Stimulated activated CD8-positive, alpha-beta memory T cell treated with anti-CD3 and anti-CD28 coated beads, Interleukin-7, amount 100 ng/mL, for 48 hours (primary cell): ENCODE measurements around the gene HGF.
"Not testable (repeated sequence)": the region's sequence is repeated elsewhere in the genome, so short reads cannot be mapped to it uniquely, and the experiment has no call there.

Experiments used
- DNase-seq, 2 donors: peaks; one replicate each; pipeline ENCODE4 v3.0.0-alpha.2; 2020; ENCODE audit warnings: low read depth in 1 of 2; ENCODE audit errors: extremely low read depth in 1 of 2

Gene HGF

DNA sequence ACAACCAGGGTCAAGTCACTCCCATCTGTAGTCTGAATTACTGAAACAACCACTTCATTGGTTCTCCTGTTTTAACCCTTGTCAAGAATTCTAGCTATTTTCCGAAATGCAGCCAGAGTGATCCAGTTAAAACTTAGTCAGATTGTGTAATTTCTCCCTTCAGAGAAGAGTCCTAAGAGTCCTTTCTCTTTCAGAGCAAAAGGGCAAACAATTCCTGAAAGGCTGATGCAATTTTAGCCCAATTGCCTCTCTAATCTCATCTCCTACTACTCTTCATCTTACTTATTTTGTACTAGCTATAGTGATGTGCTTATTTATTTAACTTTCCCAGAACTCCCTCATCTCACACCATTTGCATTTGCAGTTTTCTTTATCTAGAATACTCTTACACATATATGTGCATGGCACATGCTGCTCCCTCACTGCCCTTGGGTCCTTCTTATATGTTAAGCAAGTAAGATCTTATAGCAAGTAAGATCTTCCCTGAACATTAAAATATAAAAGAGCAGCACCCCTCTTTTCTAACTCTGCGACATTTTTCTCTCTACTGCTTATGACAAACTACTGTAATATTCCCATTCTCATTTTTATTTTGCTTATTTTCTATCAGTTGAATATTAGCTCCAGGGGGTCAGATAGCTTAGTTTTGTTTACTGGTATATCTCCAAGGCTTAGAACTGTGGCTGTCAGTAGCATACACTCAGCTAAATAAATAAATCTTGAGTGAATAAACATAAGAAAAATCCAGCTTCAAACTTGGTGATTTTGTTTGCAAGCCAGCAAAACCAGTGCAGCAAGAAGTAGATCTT lies 44.6 kb downstream of the HGF start:
- DNase-seq: no peak

GRCh38 chr7:81722250-81722649 lies 47.6 kb downstream of the HGF start:
- DNase-seq: not testable (repeated sequence)

DNA sequence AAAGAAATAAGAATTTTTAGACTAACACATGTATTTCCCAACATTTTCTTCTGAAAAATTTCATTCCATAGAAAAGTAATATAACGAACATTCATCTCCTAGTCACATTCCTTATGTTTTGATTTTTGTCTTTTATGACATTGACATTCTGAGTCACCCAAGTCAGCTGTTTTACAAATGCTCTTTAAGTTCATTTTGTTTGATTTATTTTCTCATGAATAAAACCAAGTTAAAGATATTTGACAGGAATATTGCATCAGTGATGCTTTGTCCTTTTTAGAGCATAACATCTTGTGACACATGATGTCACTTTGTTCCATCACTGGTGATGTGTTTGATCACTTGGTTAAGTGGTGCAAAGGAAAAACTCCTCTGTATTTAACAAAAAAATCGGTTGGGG lies 48.4 kb downstream of the HGF start:
- no peak for DNase-seq

DNA sequence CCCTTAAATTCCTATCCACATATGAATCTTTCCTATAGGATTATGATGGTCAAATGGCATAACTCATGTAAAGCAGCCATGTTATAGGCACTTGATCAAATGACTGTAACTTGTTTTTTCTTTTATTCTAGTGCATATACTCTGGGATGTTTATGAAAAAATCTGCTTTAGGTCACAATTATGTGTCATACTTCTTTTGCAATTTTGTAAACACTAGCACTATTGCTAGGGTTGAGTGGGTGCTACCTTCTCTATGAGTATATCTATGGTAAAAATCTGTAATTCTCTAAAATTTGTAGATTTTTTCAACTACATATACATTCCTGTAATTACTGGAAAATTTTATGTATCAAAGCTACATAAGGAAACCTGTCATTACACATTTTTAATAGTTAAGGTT lies 50.0 kb downstream of the HGF start:
- no peak for DNase-seq

DNA sequence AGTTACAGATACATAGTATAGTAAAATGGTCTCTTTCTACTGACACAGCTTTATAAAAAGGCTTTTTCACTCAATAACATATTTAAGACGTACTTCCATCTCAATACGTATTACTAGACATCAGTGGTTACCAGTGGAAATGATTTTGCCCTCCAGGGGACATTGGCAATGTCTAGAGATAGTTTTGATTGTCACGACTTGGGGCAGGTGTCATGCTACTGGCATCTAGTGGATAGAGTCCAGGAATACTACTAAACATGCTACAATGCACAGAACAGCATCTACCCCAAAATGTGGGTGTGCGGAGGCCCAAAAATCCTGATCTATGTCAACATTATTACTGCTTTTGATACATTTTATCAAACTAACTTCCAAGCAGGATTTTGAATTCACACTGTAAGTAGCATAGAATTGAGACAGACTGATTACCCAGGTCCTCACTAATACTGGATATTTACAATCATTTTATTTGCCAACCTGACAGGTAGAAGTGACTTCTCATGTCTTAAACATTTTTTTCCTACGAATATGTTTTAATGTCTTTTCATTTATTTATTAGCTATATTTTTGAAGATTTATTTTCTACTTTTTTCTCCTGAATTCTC lies 53.8 kb downstream of the HGF start:
- DNase-seq: no peak

- no peak for DNase-seq
Observed at GRCh38 chr7:81714306-81714705, 55.5 kb downstream of the HGF start.

GRCh38 chr7:81710751-81711150 lies 59.1 kb downstream of the HGF start:
- DNase-seq: no peak

DNA sequence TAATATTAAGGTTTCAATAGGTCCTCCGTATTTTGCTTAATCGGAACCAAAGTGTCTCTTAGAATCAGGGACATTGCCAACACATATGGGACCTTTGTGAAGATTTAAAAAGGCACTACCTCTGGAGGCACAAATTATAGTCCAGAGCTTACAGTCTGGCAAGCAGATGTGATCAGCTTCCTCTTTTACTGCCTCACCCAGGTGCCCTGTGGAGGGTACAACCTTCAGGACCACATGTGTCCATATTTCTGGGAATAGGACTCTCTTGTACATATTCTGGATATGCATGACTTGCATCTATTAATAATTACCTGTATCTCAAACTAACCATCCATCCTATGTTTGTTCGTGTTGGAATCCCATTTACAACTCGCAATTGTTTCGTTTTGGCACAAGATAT lies 60.0 kb downstream of the HGF start:
- DNase-seq: no peak

DNA sequence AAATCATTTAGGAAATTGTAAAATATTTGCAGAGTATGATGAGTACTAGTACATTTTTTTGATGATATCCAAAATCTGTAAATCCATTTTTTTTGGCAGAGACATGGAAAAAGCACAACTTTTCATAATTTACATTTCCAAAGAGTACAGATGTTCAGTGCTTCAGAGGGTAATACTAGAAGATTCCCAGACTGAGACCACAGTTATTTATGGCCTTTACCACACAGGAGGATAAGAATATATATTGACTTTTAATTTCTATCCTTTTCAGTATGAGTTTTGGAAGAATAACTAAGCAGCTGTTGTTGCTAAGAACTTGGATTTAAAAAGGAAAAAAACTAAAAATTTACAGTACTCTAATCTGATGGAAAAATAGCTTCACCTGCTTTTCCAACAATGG lies 61.9 kb downstream of the HGF start:
- no peak for DNase-seq

DNA sequence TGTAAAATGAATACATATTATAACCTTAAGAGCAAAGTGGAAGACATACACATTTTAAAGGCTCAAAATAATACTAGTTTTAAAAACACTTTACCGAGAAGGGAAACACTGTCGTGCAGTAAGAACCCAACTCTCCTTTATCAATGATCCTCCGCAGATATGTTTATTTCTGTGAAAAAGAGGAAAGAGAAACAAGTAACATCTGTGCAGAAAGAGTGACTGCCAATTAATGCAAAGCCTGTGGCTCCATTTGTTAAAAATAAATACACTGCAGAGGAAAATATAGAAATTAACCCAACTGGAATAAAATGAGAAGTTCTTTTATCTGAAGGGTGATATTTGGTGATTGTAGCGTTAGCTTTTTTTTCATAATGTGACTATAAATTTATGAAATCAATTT lies 62.7 kb downstream of the HGF start:
- no peak for DNase-seq

DNA sequence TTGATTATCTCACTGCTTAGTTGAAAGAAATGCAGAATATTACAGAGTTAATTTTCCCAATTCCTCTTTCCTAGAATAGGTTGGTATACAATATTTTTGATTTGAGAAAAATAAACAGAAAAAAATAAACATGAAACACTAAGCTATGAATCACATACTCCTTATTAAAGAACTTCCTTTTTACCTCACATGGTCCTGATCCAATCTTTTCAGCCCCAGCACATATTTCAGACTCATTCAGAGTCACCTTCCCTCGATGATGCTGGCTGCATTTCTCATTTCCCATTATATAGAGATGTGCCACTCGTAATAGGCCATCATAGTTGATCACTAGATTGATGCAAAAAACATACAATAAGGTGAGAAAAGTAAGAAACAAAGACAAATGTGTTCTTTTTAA lies 64.6 kb downstream of the HGF start:
- DNase-seq: no peak

- no peak for DNase-seq
Observed at GRCh38 chr7:81704595-81704994, 65.3 kb downstream of the HGF start.

- no peak for DNase-seq
Observed at GRCh38 chr7:81698965-81699364, 70.9 kb downstream of the HGF start.

- no peak for DNase-seq
Observed at GRCh38 chr7:81694711-81695110, 75.1 kb downstream of the HGF start.

- no peak for DNase-seq
Observed at GRCh38 chr7:81693894-81694293, 76.0 kb downstream of the HGF start.

DNA sequence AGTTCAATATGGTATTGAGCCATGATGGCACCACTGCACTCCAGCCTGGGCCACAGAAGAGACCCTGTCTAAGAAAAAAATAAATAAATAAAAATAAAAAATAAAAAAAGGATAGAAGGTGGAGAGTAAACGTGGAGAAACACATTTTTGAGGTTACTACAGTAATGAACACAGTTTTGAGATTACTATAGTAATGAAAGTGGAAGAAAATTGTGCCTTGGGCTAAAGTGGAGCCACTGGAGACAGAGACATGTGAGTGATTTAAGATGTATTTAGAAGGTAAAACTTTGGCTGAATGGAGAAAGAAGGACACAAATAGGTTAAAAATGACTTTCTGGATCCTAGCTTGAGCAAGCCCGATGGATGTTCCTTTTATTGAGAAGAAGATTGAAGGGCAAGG lies 76.8 kb downstream of the HGF start:
- DNase-seq: no peak

- DNase-seq: no peak
Observed at GRCh38 chr7:81692146-81692905, 77.5 kb downstream of the HGF start.

DNA sequence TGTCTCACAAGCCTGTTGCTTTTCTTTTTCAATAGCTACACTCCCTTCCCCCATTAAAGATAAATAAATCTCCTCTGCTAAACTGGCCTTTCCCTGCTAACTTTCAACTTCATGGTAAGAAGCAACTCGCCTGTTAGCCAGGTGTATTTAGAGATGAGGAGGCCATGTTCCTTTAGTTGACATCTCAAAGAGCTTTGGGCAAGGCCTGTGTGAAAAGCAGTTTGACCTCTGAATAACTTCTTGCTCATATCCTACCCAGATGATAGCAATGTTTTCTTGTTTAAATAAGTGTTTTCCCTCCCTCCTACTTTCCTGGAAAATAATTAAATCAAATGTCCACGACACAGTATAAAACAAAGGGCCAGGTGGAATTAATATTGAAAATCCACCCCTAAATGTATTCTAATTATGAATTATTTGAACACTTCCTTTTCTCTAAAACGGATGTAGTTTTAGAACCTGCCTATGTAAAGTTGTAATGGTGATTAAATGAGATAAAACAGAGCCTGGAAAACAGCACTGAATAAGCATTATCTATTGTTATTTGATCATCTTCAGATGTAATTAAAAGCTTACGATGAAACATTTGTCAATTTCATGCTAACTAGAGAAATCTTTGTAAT lies 78.5 kb downstream of the HGF start:
- no peak for DNase-seq

- DNase-seq: no peak
Observed at GRCh38 chr7:81690688-81691087, 79.2 kb downstream of the HGF start.

GRCh38 chr7:81690251-81690650 lies 79.6 kb downstream of the HGF start:
- no peak for DNase-seq

DNA sequence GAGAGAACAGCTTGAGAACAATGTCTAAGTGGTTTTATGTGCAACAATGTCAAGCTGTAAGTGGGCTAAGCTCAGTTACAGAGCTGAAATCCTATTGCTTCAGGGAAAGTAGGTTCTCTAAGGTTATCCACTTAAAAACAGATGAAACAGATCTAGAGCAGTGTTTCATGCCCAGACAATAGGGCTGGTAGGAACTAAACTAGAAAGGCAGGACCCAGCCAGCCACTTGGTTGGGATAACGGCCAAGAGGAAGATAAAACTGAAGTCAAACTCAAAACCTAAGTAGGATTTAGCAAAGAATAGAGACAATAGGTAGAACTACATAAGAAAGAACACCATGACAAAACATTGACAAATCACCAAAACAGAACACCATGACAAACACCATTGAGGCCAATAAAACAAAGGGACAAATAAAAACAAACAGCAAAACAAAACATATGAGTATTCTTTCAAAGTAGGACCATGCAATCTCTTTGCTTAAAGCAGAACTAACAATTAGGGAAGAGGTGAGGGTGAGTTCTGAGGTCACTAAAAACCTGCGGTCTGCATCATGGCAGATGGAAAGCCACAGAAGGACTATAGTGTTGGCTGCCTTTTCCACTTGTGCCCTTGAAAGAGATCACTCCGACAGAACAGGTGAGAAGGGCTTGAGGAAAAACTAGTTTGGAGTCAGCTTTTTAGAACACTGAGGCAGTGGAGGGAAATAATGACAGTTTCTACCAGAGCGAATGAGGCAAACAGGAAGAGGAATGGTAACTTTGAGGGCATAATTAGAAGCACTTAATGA lies 81.0 kb downstream of the HGF start:
- no peak for DNase-seq
